Activated CD4-positive, alpha-beta T cell treated with anti-CD3 and anti-CD28 coated beads, Interleukin-2, amount 50 U/mL, for 24 hours (primary cell): ENCODE data around the gene SLC35F3.
"Not testable (repeated sequence)": the region's sequence is repeated elsewhere in the genome, so short reads cannot be mapped to it uniquely, and the experiment has no call there.

ENCODE experiments used
- DNase-seq, 2 donors: peaks; one replicate each; pipeline ENCODE4 v3.0.0-alpha.2; 2020; ENCODE audit warnings: low read depth in 1 of 2, low spot score in 1 of 2

SLC35F3 gene

DNA sequence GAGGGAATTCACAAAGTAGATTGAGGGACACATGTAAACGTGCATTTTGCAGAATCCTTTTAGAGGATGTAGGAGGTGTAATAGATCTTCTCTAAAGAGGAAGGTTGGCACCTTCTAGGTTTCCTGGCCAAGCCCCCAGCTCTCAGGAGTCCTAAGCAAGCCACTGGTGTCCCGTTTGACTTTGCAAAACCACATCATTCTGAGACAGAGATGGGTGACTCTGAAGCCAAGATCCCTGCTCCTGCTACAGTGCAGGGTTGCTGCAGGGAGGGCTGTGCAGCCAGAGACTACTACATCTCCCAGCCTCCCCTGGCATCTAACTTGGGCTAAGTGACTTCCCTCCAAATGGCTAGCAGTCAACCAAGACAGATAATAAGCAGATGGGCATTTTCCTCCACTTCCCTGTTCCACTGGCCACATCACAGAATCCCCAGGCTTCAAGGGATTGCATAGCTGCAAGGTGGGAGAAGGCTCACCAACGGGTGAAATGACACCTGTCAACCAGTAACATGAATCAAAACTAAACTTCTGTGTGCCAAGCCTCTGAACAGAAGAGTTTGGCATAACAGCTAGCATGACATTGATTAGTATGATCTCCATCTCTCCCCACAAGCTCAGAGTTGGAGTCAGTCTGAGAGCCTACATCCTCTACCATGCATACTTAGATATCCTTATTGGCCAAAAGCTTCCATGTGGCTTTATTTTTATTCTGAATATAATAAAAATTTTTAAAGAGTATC lies 339.2 kb downstream of the SLC35F3 start:
- DNase-seq = no peak

DNA sequence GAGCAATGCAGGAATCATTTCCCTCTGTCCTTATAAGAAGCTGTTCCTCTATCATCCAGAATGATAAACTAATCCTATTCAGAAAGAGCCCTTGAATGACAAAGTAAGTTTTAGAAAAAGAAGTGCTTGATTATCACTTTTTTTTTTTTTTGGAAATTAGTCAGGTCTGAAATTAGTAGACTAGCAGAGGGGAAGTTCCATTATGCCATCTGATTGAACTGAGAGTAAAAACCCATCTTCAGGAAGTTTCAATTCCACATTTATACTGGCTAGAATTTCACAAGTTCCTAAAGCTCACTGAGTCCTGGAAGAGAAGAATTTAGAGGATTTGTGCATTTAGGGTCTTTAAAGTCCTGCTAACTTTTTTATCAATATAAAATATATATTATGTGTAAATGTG lies 340.0 kb downstream of the SLC35F3 start:
- DNase-seq = no peak

- no peak for DNase-seq
Observed at GRCh38 chr1:234246638-234247116, 342.2 kb downstream of the SLC35F3 start.

- DNase-seq = not testable (repeated sequence)
Observed at GRCh38 chr1:234247746-234248145, 343.3 kb downstream of the SLC35F3 start.

- no peak for DNase-seq
Observed at GRCh38 chr1:234250747-234251146, 346.3 kb downstream of the SLC35F3 start.

- DNase-seq = no peak
Observed at GRCh38 chr1:234253732-234254131, 349.3 kb downstream of the SLC35F3 start.

- no peak for DNase-seq
Observed at GRCh38 chr1:234256359-234256758, 351.9 kb downstream of the SLC35F3 start.

DNA sequence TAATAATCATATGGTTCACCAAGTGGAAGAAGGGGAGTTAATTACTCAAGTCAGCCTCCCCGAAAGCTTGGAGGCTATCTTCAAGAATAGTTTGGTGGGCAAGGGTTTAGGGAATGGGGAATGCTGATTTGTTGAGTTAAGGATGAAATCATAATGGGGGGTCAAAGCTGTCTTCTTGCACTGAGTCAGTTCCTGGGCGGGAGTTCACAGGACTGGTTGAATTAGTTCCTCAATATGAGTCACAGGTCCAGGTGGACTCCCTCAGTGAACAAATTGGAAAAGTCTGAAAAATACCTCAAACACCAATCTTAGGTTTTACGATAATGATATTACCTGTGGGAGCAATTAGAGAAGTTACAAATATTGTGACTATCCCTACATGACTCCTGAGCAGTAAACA lies 353.6 kb downstream of the SLC35F3 start:
- DNase-seq = no peak

DNA sequence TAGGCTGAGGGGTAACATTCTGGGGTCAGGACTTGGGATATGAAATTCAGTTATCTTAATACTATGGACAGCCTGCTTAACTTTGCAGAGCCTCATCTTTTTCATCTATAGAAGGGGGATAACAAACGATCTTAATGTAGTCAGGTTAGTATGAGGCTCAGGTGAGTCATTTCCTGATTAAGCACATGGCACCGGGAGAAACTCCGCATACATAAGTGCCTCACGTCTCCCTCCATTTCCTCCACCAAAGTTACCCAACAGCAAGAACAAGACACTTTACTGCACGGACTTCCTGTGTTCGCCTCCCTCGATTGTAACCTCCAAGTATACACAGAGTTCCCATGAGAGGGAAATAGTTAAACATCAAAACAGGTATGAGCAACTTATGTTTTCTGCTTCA lies 356.1 kb downstream of the SLC35F3 start:
- peak in 1 of 2 donors; percentile 30 for DNase-seq

DNA sequence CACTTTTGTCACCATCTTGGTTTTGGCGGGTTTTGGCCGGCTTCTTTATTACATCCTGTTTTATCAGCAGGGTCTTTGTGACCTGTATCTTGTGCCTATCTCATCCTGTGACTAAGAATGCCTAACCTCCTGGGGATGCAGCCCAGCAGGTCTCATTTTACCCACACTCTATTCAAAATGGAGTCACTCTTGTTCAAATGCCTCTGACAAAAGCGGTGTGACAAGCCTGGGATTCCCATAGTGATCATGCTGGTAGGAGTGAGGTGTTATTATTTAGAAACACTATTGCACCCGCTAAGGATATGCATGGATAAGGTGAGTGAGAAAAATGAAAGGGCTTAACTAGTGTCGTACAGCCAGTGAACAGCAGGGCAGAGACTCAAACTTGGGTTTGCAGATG lies 357.1 kb downstream of the SLC35F3 start:
- DNase-seq = no peak

GRCh38 chr1:234262007-234262753 lies 357.7 kb downstream of the SLC35F3 start:
- DNase-seq = no peak

GRCh38 chr1:234262754-234263105 lies 358.3 kb downstream of the SLC35F3 start:
- DNase-seq = no peak

- DNase-seq = no peak
Observed at GRCh38 chr1:234264832-234265231, 360.4 kb downstream of the SLC35F3 start.

DNA sequence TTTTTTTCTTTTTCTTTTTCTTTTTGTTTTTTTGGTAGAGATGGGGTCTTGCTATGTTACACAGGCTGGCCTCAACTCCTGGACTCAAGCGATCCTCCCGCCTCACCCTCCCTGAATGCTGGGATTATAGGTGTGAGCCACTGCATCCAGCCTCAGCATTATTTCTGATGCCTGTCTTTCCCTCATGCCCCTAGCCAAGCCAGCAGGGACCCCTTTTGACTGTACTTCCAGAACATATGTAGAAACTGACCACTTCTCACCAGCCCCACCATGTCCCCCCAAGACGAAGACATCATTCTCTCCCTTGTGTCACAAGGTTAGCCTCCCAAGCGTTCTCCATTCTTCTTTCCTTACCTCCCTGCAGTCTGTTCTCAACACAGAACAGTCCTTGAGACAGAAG lies 360.8 kb downstream of the SLC35F3 start:
- no peak for DNase-seq

DNA sequence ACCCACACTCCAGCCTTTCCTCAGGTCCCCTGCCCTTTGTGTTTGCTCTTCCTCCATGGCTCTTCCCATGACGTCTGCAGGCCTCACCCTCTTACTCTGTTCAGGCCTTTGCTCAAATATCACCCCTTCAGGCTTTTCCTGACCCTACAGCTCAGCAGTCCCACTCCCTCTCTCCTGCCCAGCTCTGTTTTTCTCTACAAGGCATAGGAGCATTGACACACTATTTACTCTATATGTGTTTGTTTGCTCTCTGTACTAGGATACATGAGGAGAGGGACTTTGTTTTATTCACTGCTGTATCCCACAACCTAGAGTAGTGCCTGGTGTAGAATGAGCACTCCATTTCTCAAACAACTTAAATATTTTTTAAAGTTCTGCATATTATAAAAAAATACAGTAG lies 361.4 kb downstream of the SLC35F3 start:
- no peak for DNase-seq

DNA sequence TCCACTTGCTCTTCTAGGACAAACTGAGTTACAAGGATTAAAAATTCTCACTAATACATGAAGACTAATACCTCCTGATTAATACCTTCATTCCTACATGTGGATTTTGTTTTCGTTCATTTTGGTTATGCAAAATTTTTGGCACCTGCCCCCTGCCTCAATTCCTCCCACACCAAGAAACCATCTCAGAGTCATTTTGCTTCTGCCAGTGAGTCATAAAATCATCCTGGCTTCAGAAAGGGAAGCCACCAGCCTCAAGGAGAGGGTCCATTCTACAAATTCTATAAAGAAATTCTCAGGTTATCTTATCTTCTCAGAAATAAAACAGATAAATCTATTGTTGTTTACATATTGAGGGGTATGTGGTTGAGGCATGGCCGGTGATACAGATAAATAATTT lies 365.6 kb downstream of the SLC35F3 start:
- DNase-seq = no peak

GRCh38 chr1:234270581-234271242 lies 366.2 kb downstream of the SLC35F3 start:
- DNase-seq = no peak

DNA sequence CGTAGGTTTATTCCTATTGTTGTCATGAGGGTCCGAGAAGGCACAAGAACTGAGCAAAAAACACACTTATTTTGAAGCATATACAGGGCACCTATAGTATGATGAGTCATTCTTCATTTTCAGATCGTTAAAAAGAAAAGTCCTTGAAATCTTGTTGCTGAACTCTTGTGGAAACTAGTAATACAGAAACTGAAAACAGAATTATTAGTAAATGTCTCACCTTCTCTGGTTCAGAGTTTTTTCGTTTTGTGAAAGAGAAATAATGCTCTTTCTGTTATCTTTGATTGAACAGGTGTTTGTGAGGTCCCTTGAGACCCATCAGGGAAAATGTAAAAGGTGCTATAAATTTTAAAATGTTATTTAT lies 366.7 kb downstream of the SLC35F3 start:
- DNase-seq = peak in 1 of 2 donors; percentile 14

DNA sequence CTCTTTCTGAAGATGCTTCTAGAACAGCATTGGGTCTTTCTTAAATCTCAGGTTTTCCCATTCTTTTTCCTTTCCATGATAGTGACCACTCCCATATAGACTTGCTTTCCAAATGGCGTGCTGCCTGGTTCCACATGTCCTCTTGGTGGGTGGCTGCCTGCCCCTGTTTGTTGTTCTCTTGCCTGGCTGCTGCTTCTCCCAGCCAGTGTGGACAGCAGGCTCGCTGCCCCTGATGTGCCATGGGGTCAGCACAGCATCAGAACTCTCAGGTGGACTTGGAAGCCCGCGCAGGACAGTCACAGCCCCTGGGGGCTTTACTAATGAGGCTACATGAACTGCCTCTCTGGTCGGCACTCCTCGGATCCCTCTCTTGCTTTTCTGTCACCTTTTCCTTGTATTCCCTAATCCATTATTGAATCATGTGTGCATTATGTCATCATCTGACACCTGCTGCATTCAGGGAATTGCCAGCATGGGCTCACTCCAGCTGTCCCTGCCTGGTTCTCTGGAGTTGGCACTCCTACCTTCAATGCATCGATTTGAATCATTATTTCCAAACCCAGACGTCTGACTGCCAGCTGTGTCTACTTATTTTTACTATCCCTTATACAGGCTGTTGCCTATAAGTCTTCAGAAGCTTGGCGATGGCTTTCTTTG lies 368.3 kb downstream of the SLC35F3 start:
- DNase-seq = no peak

GRCh38 chr1:234273981-234274380 lies 369.5 kb downstream of the SLC35F3 start:
- no peak for DNase-seq

DNA sequence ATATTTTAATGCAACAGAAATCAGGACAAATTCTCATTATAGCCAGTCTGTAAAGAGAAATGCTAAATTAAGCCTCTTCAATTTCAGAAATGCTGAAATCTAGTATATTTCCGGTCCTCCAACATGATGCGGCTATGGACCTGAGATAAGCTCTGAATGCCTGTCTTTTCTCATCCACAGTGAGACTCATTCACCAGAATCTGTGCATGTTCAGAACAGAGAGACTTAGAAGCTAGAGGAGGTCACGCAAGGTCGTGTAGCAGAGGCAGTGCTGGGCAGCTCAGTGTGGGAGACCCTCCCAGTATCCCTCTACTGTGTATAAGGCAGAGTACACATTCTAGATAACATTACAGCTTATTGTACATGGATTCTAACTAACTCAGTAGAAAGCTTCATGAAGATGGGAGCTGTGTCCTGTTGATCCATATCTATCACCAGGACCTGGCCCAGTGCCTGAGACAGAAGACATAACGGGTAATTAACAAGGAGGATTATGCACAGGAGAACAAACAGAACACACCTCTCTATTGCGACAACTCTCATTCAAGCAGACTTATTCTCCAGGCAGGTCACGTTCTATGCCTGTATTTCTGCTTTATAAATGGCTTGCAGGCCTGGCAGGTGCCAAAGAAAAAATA lies 371.8 kb downstream of the SLC35F3 start:
- no peak for DNase-seq
